GM19324 (cell line): ENCODE data around the gene DDX25.
"Not testable (repeated sequence)": the region's sequence is repeated elsewhere in the genome, so short reads cannot be mapped to it uniquely, and the experiment has no call there.

Source experiments
- ATAC-seq: cut with Tn5 transposase; IDR thresholded peaks from one replicate; pipeline ENCODE4 v1.9.1; 2021; ENCODE audit warnings: mild to moderate bottlenecking, moderate library complexity; ENCODE audit not compliant: unreplicated experiment, low FRiP score

The DDX25 gene

GRCh38 chr11:125902927-125903710 is 1.2 kb upstream of the DDX25 start, which contains the start of gene PUS3:
TSS of gene PUS3 (minus strand) at chr11:125903206. CDS start at chr11:125896284, 6,922 bp downstream.
- peak; percentile 95 for ATAC-seq

- no peak for ATAC-seq
Observed at GRCh38 chr11:125904678-125905077, 370 bp downstream of the DDX25 start.

GRCh38 chr11:125910226-125910849 is 6.0 kb downstream of the DDX25 start:
- ATAC-seq, result no peak

- ATAC-seq, result not testable (repeated sequence)
Observed at GRCh38 chr11:125914601-125915000, 10.3 kb downstream of the DDX25 start.

GRCh38 chr11:125916683-125917347 is 12.5 kb downstream of the DDX25 start:
- ATAC-seq, result no peak

GRCh38 chr11:125918140-125918840 is 14.0 kb downstream of the DDX25 start:
- ATAC-seq, result no peak

- ATAC-seq, result no peak
Observed at GRCh38 chr11:125921042-125921441, 16.7 kb downstream of the DDX25 start.

- no peak for ATAC-seq
Observed at GRCh38 chr11:125922156-125922555, 17.8 kb downstream of the DDX25 start.

GRCh38 chr11:125923012-125923579 is 18.8 kb downstream of the DDX25 start:
- no peak for ATAC-seq

- ATAC-seq, result no peak
Observed at GRCh38 chr11:125923633-125924032, 19.3 kb downstream of the DDX25 start.

- no peak for ATAC-seq
Observed at GRCh38 chr11:125924384-125925007, 20.2 kb downstream of the DDX25 start.

GRCh38 chr11:125925247-125925740 is 21.0 kb downstream of the DDX25 start:
- no peak for ATAC-seq

GRCh38 chr11:125925804-125926203 is 21.5 kb downstream of the DDX25 start:
- ATAC-seq, result no peak

GRCh38 chr11:125926682-125927081 is 22.4 kb downstream of the DDX25 start:
- ATAC-seq, result no peak

- no peak for ATAC-seq
Observed at GRCh38 chr11:125929445-125930075, 25.3 kb downstream of the DDX25 start.

- no peak for ATAC-seq
Observed at GRCh38 chr11:125930076-125930450, 25.8 kb downstream of the DDX25 start.

GRCh38 chr11:125931116-125931515 is 26.8 kb downstream of the DDX25 start:
- no peak for ATAC-seq

GRCh38 chr11:125931668-125932067 is 27.4 kb downstream of the DDX25 start:
- no peak for ATAC-seq

- ATAC-seq, result no peak
Observed at GRCh38 chr11:125932301-125932700, 28.0 kb downstream of the DDX25 start.
